ENCODE data around the gene PRRC1.

PRRC1 gene

GRCh38 chr5:127601111-127601510 lies 83.7 kb downstream of the PRRC1 start:
- Histone ChIP-seq H3K36me3 (ENCODE audit: control insufficient read depth, insufficient read depth, low read length) (no peaks in the 10 kb centered on the region), H3K4me1 (ENCODE audit: control insufficient read depth, insufficient read depth, low read length) (peaks cover 3% of the 10 kb centered on the region), H3K9me3 (ENCODE audit: control insufficient read depth, insufficient read depth, low read length) (no peaks in the 10 kb centered on the region), H3K9ac (ENCODE audit: low read depth, low read length) (no peak overlapping the region), H3K4me3 (ENCODE audit: low read depth, low read length) (no peak overlapping the region), H3K27me3 (ENCODE audit: control insufficient read depth, insufficient read depth, low read length) (no peaks in the 10 kb centered on the region)

- no peaks in the 10 kb centered on the region for H3K27me3 ChIP-seq (ENCODE audit: control insufficient read depth, insufficient read depth, low read length)
- H3K36me3 ChIP-seq (ENCODE audit: control insufficient read depth, insufficient read depth, low read length), result no peaks in the 10 kb centered on the region
- peaks cover 3% of the 10 kb centered on the region for H3K4me1 ChIP-seq (ENCODE audit: control insufficient read depth, insufficient read depth, low read length)
- H3K9ac ChIP-seq (ENCODE audit: low read depth, low read length), result no peak overlapping the region
- H3K4me3 ChIP-seq (ENCODE audit: low read depth, low read length), result no peak overlapping the region
- no peaks in the 10 kb centered on the region for H3K9me3 ChIP-seq (ENCODE audit: control insufficient read depth, insufficient read depth, low read length)
Measured at GRCh38 chr5:127601601-127602000, 84.2 kb downstream of the PRRC1 start.

- H3K4me1 ChIP-seq (ENCODE audit: control insufficient read depth, insufficient read depth, low read length), result peaks cover 3% of the 10 kb centered on the region
- no peaks in the 10 kb centered on the region for H3K36me3 ChIP-seq (ENCODE audit: control insufficient read depth, insufficient read depth, low read length)
- H3K9me3 ChIP-seq (ENCODE audit: control insufficient read depth, insufficient read depth, low read length), result no peaks in the 10 kb centered on the region
- H3K27me3 ChIP-seq (ENCODE audit: control insufficient read depth, insufficient read depth, low read length), result no peaks in the 10 kb centered on the region
- H3K9ac ChIP-seq (ENCODE audit: low read depth, low read length), result no peak overlapping the region
- H3K4me3 ChIP-seq (ENCODE audit: low read depth, low read length), result no peak overlapping the region
Measured at GRCh38 chr5:127602481-127602880, 85.0 kb downstream of the PRRC1 start.

- no peak overlapping the region for H3K9ac ChIP-seq (ENCODE audit: low read depth, low read length)
- H3K4me1 ChIP-seq (ENCODE audit: control insufficient read depth, insufficient read depth, low read length), result peaks cover 3% of the 10 kb centered on the region
- no peaks in the 10 kb centered on the region for H3K9me3 ChIP-seq (ENCODE audit: control insufficient read depth, insufficient read depth, low read length)
- H3K27me3 ChIP-seq (ENCODE audit: control insufficient read depth, insufficient read depth, low read length), result no peaks in the 10 kb centered on the region
- no peaks in the 10 kb centered on the region for H3K36me3 ChIP-seq (ENCODE audit: control insufficient read depth, insufficient read depth, low read length)
- H3K4me3 ChIP-seq (ENCODE audit: low read depth, low read length), result no peak overlapping the region
Measured at GRCh38 chr5:127602896-127603844, 85.7 kb downstream of the PRRC1 start.

Data from iPS-15b (cell line).